ENCODE results near the gene AHNAK2. TPM values are rescaled to one million over a fixed set of nuclear protein-coding genes. Genes with fewer than 3 reads are reported as not detected.
"Not testable (repeated sequence)": the region's sequence is repeated elsewhere in the genome, so short reads cannot be mapped to it uniquely, and the experiment has no call there.

The AHNAK2 gene
- total and polyA plus RNA-seq, 4 experiments from 2014 or later, result 0.06 to 0.15 TPM; not detected in 2

GRCh38 chr14:104919152-104919992 is 58.8 kb downstream of the AHNAK2 start:
- H3K4me1 ChIP-seq (ENCODE audit: insufficient read depth, low read length); H3K36me3 ChIP-seq (ENCODE audit: insufficient read depth, low read length); H3K27ac ChIP-seq (ENCODE audit: low read depth, low read length); H3K4me3 ChIP-seq (ENCODE audit: low read length in 2 of 2); H3K9me3 ChIP-seq (ENCODE audit: control insufficient read depth in 1 of 2, low read length in 2 of 2); H3K9me3 Mint-ChIP-seq; POLR2A ChIA-PET (ENCODE audit: partially characterized antibody); DNase-seq; H3K4me3 Mint-ChIP-seq; H3K36me3 Mint-ChIP-seq; intact Hi-C loops (cut with micrococcal nuclease); CTCF ChIA-PET (ENCODE audit: partially characterized antibody); H3K27ac Mint-ChIP-seq; H3K27me3 ChIP-seq (ENCODE audit: insufficient read depth, low read length); H3K4me1 Mint-ChIP-seq: not testable (repeated sequence)
- H3K27me3 Mint-ChIP-seq, result peaks cover 6 to 11% of the 10 kb centered on the region in 2 donors

GRCh38 chr14:104917993-104918392 is 60.2 kb downstream of the AHNAK2 start:
- no peaks in the 10 kb centered on the region for H3K36me3 Mint-ChIP-seq
- H3K4me1 Mint-ChIP-seq, result no peaks in the 10 kb centered on the region

GRCh38 chr14:104917116-104917515 is 61.1 kb downstream of the AHNAK2 start:
- Histone ChIP-seq H3K9me3 (ENCODE audit: control insufficient read depth in 1 of 2, low read length in 2 of 2) (no peaks in the 10 kb centered on the region), H3K4me1 (ENCODE audit: insufficient read depth, low read length) (no peaks in the 10 kb centered on the region), H3K27me3 (ENCODE audit: insufficient read depth, low read length) (no peaks in the 10 kb centered on the region), H3K4me3 (ENCODE audit: low read length in 2 of 2) (no peak overlapping the region), H3K27ac (ENCODE audit: low read depth, low read length) (no peak overlapping the region), H3K36me3 (ENCODE audit: insufficient read depth, low read length) (no peaks in the 10 kb centered on the region)
- H3K27ac Mint-ChIP-seq, result no peak overlapping the region
- peaks cover 0 to 7% (median 1%) of the 10 kb centered on the region in 8 donors for H3K9me3 Mint-ChIP-seq
- no peaks in the 10 kb centered on the region for H3K4me1 Mint-ChIP-seq
- no peaks in the 10 kb centered on the region for H3K36me3 Mint-ChIP-seq
- CTCF ChIA-PET (ENCODE audit: partially characterized antibody), result interaction anchor here (1.3 kb wide), 1 partner anchor 21 kb away, joined by 3 read pairs; no protein-coding TSS in a partner anchor
- no peak overlapping the region for H3K4me3 Mint-ChIP-seq
- peaks cover 16 to 18% of the 10 kb centered on the region in 2 donors for H3K27me3 Mint-ChIP-seq
- DNase-seq, result no peak
- POLR2A ChIA-PET (ENCODE audit: partially characterized antibody), result no interaction called here
- intact Hi-C loops (cut with micrococcal nuclease), result no loop called here

More at GRCh38 chr14:104917993-104918392, 60.2 kb downstream of the AHNAK2 start:
- no peak for DNase-seq
- Mint-ChIP-seq H3K9me3 (peaks cover 0 to 5% (median 0%) of the 10 kb centered on the region in 8 donors), H3K27me3 (peaks cover 16 to 19% of the 10 kb centered on the region in 2 donors), H3K4me3 (no peak overlapping the region), H3K27ac (no peak overlapping the region)
- ChIA-PET CTCF (ENCODE audit: partially characterized antibody) (no interaction called here), POLR2A (ENCODE audit: partially characterized antibody) (no interaction called here)
- Histone ChIP-seq H3K4me1 (ENCODE audit: insufficient read depth, low read length) (no peaks in the 10 kb centered on the region), H3K9me3 (ENCODE audit: control insufficient read depth in 1 of 2, low read length in 2 of 2) (no peaks in the 10 kb centered on the region), H3K4me3 (ENCODE audit: low read length in 2 of 2) (no peak overlapping the region), H3K36me3 (ENCODE audit: insufficient read depth, low read length) (no peaks in the 10 kb centered on the region), H3K27ac (ENCODE audit: low read depth, low read length) (no peak overlapping the region), H3K27me3 (ENCODE audit: insufficient read depth, low read length) (no peaks in the 10 kb centered on the region)
- intact Hi-C loops (cut with micrococcal nuclease), result no loop called here

GRCh38 chr14:104913435-104913834 is 64.7 kb downstream of the AHNAK2 start:
- no peaks in the 10 kb centered on the region for H3K4me1 ChIP-seq (ENCODE audit: insufficient read depth, low read length)
- peaks cover 28 to 29% of the 10 kb centered on the region in 2 donors for H3K27me3 Mint-ChIP-seq
- intact Hi-C loops (cut with micrococcal nuclease), result no loop called here
- H3K9me3 ChIP-seq (ENCODE audit: control insufficient read depth in 1 of 2, low read length in 2 of 2), result no peaks in the 10 kb centered on the region
- H3K4me1 Mint-ChIP-seq, result no peaks in the 10 kb centered on the region
- H3K27ac ChIP-seq (ENCODE audit: low read depth, low read length), result no peak overlapping the region
- no peak overlapping the region for H3K4me3 Mint-ChIP-seq
- H3K4me3 ChIP-seq (ENCODE audit: low read length in 2 of 2), result no peak overlapping the region
- H3K27ac Mint-ChIP-seq, result no peak overlapping the region
- H3K36me3 ChIP-seq (ENCODE audit: insufficient read depth, low read length), result no peaks in the 10 kb centered on the region
- ChIA-PET POLR2A (ENCODE audit: partially characterized antibody) (no interaction called here), CTCF (ENCODE audit: partially characterized antibody) (no interaction called here)
- no peaks in the 10 kb centered on the region for H3K36me3 Mint-ChIP-seq
- H3K9me3 Mint-ChIP-seq, result peaks cover 0 to 23% (median 14%) of the 10 kb centered on the region in 8 donors
- H3K27me3 ChIP-seq (ENCODE audit: insufficient read depth, low read length), result no peaks in the 10 kb centered on the region
- no peak for DNase-seq

GRCh38 chr14:104912053-104912452 is 66.1 kb downstream of the AHNAK2 start:
- Mint-ChIP-seq H3K9me3 (peaks cover 0 to 23% (median 16%) of the 10 kb centered on the region in 8 donors), H3K4me1 (no peaks in the 10 kb centered on the region), H3K27ac (no peak overlapping the region), H3K27me3 (peaks cover 33 to 38% of the 10 kb centered on the region in 2 donors), H3K36me3 (no peaks in the 10 kb centered on the region), H3K4me3 (no peak overlapping the region)
- no peaks in the 10 kb centered on the region for H3K4me1 ChIP-seq (ENCODE audit: insufficient read depth, low read length)
- intact Hi-C loops (cut with micrococcal nuclease), result no loop called here
- H3K9me3 ChIP-seq (ENCODE audit: control insufficient read depth in 1 of 2, low read length in 2 of 2), result no peaks in the 10 kb centered on the region
- H3K4me3 ChIP-seq (ENCODE audit: low read length in 2 of 2), result no peak overlapping the region
- ChIA-PET CTCF (ENCODE audit: partially characterized antibody) (no interaction called here), POLR2A (ENCODE audit: partially characterized antibody) (no interaction called here)
- no peak for DNase-seq
- no peak overlapping the region for H3K27ac ChIP-seq (ENCODE audit: low read depth, low read length)
- H3K36me3 ChIP-seq (ENCODE audit: insufficient read depth, low read length), result no peaks in the 10 kb centered on the region
- H3K27me3 ChIP-seq (ENCODE audit: insufficient read depth, low read length), result no peaks in the 10 kb centered on the region

GRCh38 chr14:104908303-104908702 is 69.9 kb downstream of the AHNAK2 start:
- H3K9me3 ChIP-seq (ENCODE audit: control insufficient read depth in 1 of 2, low read length in 2 of 2), result no peaks in the 10 kb centered on the region
- no peaks in the 10 kb centered on the region for H3K4me1 ChIP-seq (ENCODE audit: insufficient read depth, low read length)
- H3K36me3 Mint-ChIP-seq, result no peaks in the 10 kb centered on the region
- CTCF ChIA-PET (ENCODE audit: partially characterized antibody), result no interaction called here
- H3K27ac ChIP-seq (ENCODE audit: low read depth, low read length), result no peak overlapping the region
- no peak overlapping the region for H3K4me3 ChIP-seq (ENCODE audit: low read length in 2 of 2)
- H3K4me3 Mint-ChIP-seq, result no peak overlapping the region
- peaks cover 0 to 21% (median 15%) of the 10 kb centered on the region in 8 donors for H3K9me3 Mint-ChIP-seq
- H3K27ac Mint-ChIP-seq, result peak overlapping the region in 1 of 7 donors; percentile 8
- peaks cover 5% of the 10 kb centered on the region for H3K27me3 ChIP-seq (ENCODE audit: insufficient read depth, low read length)
- no peaks in the 10 kb centered on the region for H3K4me1 Mint-ChIP-seq
- peaks cover 37 to 38% of the 10 kb centered on the region in 2 donors for H3K27me3 Mint-ChIP-seq
- POLR2A ChIA-PET (ENCODE audit: partially characterized antibody), result no interaction called here
- no peaks in the 10 kb centered on the region for H3K36me3 ChIP-seq (ENCODE audit: insufficient read depth, low read length)
- DNase-seq, result no peak
- intact Hi-C loops (cut with micrococcal nuclease), result no loop called here

- H3K4me3 ChIP-seq (ENCODE audit: low read length in 2 of 2); H3K9me3 Mint-ChIP-seq; H3K4me1 Mint-ChIP-seq; H3K36me3 Mint-ChIP-seq; intact Hi-C loops (cut with micrococcal nuclease); H3K36me3 ChIP-seq (ENCODE audit: insufficient read depth, low read length); H3K27ac ChIP-seq (ENCODE audit: low read depth, low read length); H3K4me1 ChIP-seq (ENCODE audit: insufficient read depth, low read length); POLR2A ChIA-PET (ENCODE audit: partially characterized antibody); H3K27me3 ChIP-seq (ENCODE audit: insufficient read depth, low read length); DNase-seq; H3K27ac Mint-ChIP-seq; H3K9me3 ChIP-seq (ENCODE audit: control insufficient read depth in 1 of 2, low read length in 2 of 2); H3K4me3 Mint-ChIP-seq: not testable (repeated sequence)
- CTCF ChIA-PET (ENCODE audit: partially characterized antibody), result interaction anchor here (1.7 kb wide), 1 partner anchor 11 kb away, joined by 5 read pairs; no protein-coding TSS in a partner anchor
- peaks cover 28 to 35% of the 10 kb centered on the region in 2 donors for H3K27me3 Mint-ChIP-seq
These were observed 72.6 kb downstream of the AHNAK2 start for GRCh38 chr14:104905579-104905933.
